ENCODE results near the gene ASIC1. TPM values are rescaled to one million over a fixed set of nuclear protein-coding genes. Genes with fewer than 3 reads are reported as not detected.

Gene ASIC1
- total RNA-seq, 4 donors from 2014 or later = 0.70 to 5.7 (median 1.5) TPM; not detected in 1

- Histone ChIP-seq H3K27me3 (no peaks in the 10 kb centered on the region), H3K36me3 (no peaks in the 10 kb centered on the region), H3K9me3 (no peaks in the 10 kb centered on the region), H3K27ac (peak overlapping the region in 2 of 4 donors; percentile 6 to 76), H3K4me3 (no peak overlapping the region), H3K4me1 (no peaks in the 10 kb centered on the region)
- TF ChIP-seq POLR2A (IDR thresholded peaks at IDR 0.05) (no peak), CTCF (IDR thresholded peaks at IDR 0.05) (no peak)
- DNase-seq = no peak
Observed at GRCh38 chr12:50018154-50018553, 39.2 kb upstream of the ASIC1 start.

GRCh38 chr12:50018968-50019367 is 38.4 kb upstream of the ASIC1 start:
- no peak for TF ChIP-seq POLR2A (IDR thresholded peaks at IDR 0.05)
- no peaks in the 10 kb centered on the region for H3K27me3 ChIP-seq
- H3K36me3 ChIP-seq = no peaks in the 10 kb centered on the region
- no peak overlapping the region for H3K27ac ChIP-seq
- no peak for DNase-seq
- no peak overlapping the region for H3K4me3 ChIP-seq
- H3K4me1 ChIP-seq = peaks cover 0 to 2% (median 0%) of the 10 kb centered on the region in 4 donors
- no peaks in the 10 kb centered on the region for H3K9me3 ChIP-seq

- Histone ChIP-seq H3K4me3 (no peak overlapping the region), H3K9me3 (no peaks in the 10 kb centered on the region), H3K27me3 (no peaks in the 10 kb centered on the region), H3K27ac (no peak overlapping the region), H3K4me1 (peaks cover 0 to 8% (median 0%) of the 10 kb centered on the region in 4 donors), H3K36me3 (no peaks in the 10 kb centered on the region)
- DNase-seq = no peak
- TF ChIP-seq POLR2A (IDR thresholded peaks at IDR 0.05) = no peak
- TF ChIP-seq CTCF (IDR thresholded peaks at IDR 0.05) = no peak
Observed at GRCh38 chr12:50019524-50019923, 37.9 kb upstream of the ASIC1 start.

DNA sequence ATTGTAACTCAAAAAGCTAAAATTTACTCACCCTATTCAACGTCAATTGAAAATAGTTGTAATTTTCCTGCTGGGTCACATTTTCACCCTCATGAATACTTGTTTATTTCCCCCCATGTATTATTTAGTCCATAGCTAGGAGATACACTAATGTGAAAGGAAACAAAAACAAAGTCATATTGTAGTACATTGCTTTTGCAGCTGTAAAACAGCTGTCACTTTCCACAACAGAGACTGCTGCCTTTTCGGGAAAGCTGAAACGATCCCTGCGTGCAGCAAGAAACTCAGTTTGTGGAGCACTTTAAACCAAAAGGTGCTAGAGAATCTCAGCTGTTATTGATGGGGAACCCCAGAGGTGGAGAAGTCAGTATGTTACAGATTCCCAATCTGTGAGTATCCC is 36.4 kb upstream of the ASIC1 start:
- peaks cover 0 to 11% (median 0%) of the 10 kb centered on the region in 4 donors for H3K4me1 ChIP-seq
- H3K27me3 ChIP-seq = no peaks in the 10 kb centered on the region
- peak overlapping the region in 1 of 4 donors; percentile 50 for H3K27ac ChIP-seq
- H3K4me3 ChIP-seq = no peak overlapping the region
- TF ChIP-seq CTCF (IDR thresholded peaks at IDR 0.05) = no peak
- H3K36me3 ChIP-seq = no peaks in the 10 kb centered on the region
- no peak for DNase-seq
- H3K9me3 ChIP-seq = no peaks in the 10 kb centered on the region

- Histone ChIP-seq H3K27ac (no peak overlapping the region), H3K27me3 (no peaks in the 10 kb centered on the region), H3K9me3 (no peaks in the 10 kb centered on the region), H3K36me3 (no peaks in the 10 kb centered on the region), H3K4me3 (no peak overlapping the region), H3K4me1 (peaks cover 0 to 11% (median 0%) of the 10 kb centered on the region in 4 donors)
- no peak for DNase-seq
- TF ChIP-seq POLR2A (IDR thresholded peaks at IDR 0.05) (no peak), CTCF (IDR thresholded peaks at IDR 0.05) (no peak)
Observed at GRCh38 chr12:50022903-50023302, 34.5 kb upstream of the ASIC1 start.

DNA sequence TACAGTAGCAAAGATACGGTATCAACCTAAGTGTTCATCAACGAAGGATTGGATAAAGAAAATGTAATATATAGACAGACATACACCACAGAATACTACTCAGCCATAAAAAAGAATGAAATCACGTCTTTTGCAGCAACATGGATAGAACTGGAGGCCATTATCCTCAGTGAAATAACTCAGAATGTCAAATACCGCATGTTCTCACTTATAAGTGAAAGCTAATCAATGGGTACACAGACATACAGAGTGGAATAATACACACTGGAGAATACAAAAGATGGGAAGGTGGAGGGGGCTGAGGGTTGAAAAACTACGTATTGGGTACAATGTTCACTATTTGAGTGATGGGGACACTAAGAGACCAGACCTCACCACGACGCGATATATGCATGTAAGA is 33.2 kb upstream of the ASIC1 start:
- Histone ChIP-seq H3K27me3 (no peaks in the 10 kb centered on the region), H3K4me3 (peak overlapping the region in 1 of 4 donors; percentile 63), H3K36me3 (no peaks in the 10 kb centered on the region), H3K9me3 (no peaks in the 10 kb centered on the region), H3K4me1 (peaks cover 0 to 11% (median 0%) of the 10 kb centered on the region in 4 donors), H3K27ac (no peak overlapping the region)
- TF ChIP-seq CTCF (IDR thresholded peaks at IDR 0.05) (no peak), POLR2A (IDR thresholded peaks at IDR 0.05) (no peak)
- DNase-seq = no peak
